ENCODE data around the gene PLCH2.

Gene PLCH2

GRCh38 chr1:2494323-2494693 is 18.2 kb downstream of the PLCH2 start:
- Histone ChIP-seq H3K27ac (ENCODE audit: low read depth, low read length, poor library complexity, severe bottlenecking) (no peak overlapping the region), H4K20me1 (ENCODE audit: insufficient read depth, low read length) (no peaks in the 10 kb centered on the region), H3K9me2 (ENCODE audit: low read depth, low read length) (no peaks in the 10 kb centered on the region), H3K79me2 (ENCODE audit: insufficient read depth, low read length) (no peaks in the 10 kb centered on the region), H3K27me3 (ENCODE audit: insufficient read depth, low read length) (peaks cover 15% of the 10 kb centered on the region; the same call in 1 of the 2 replicates), H3K9me3 (ENCODE audit: low read length) (no peaks in the 10 kb centered on the region), H3K36me3 (ENCODE audit: insufficient read depth, low read length) (no peaks in the 10 kb centered on the region), H2AFZ (ENCODE audit: low read length) (no peak overlapping the region), H3K4me3 (ENCODE audit: low read depth, low read length, poor library complexity, severe bottlenecking) (no peak overlapping the region), H3K4me2 (ENCODE audit: low read length) (no peak overlapping the region), H3K9ac (ENCODE audit: low read length) (no peak overlapping the region), H3K4me1 (ENCODE audit: insufficient read depth, low read length, severe bottlenecking) (peaks cover 9% of the 10 kb centered on the region), H3F3A (ENCODE audit: insufficient read depth, low read length) (no peaks in the 10 kb centered on the region)
- TF ChIP-seq CTCF (IDR thresholded peaks at IDR 0.05; ENCODE audit: low read length) (no peak), EZH2 (IDR thresholded peaks at IDR 0.05; ENCODE audit: borderline replicate concordance, low read length) (no peak)

DNA sequence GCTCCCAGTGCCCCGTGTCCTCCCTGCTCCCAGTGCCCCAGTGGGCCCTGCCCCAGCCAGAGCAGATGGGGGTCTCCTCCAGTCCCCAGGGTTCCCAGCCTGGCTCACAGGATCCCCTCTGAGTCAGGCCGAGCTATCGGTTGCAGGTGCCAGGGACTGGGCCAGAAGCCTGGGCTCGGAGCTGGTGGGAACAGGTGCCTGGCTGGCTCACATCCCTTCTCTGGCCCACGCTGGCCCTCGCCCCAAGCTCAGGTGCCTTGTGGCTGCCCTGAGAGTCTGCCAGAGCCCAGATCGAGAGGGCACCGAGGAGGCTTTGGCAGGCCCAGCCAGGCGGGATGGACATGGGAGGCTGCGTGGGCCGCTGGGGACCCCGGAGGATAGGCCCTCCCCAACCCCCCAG is 18.9 kb downstream of the PLCH2 start:
- H4K20me1 ChIP-seq (ENCODE audit: insufficient read depth, low read length): no peaks in the 10 kb centered on the region
- no peak overlapping the region for H2AFZ ChIP-seq (ENCODE audit: low read length)
- H3K9me2 ChIP-seq (ENCODE audit: low read depth, low read length): no peaks in the 10 kb centered on the region
- TF ChIP-seq EZH2 (IDR thresholded peaks at IDR 0.05; ENCODE audit: borderline replicate concordance, low read length): no peak
- no peak for TF ChIP-seq CTCF (IDR thresholded peaks at IDR 0.05; ENCODE audit: low read length)
- H3F3A ChIP-seq (ENCODE audit: insufficient read depth, low read length): no peaks in the 10 kb centered on the region
- H3K4me1 ChIP-seq (ENCODE audit: insufficient read depth, low read length, severe bottlenecking): peaks cover 9% of the 10 kb centered on the region
- H3K9me3 ChIP-seq (ENCODE audit: low read length): no peaks in the 10 kb centered on the region
- H3K27ac ChIP-seq (ENCODE audit: low read depth, low read length, poor library complexity, severe bottlenecking): no peak overlapping the region
- no peaks in the 10 kb centered on the region for H3K36me3 ChIP-seq (ENCODE audit: insufficient read depth, low read length)
- H3K27me3 ChIP-seq (ENCODE audit: insufficient read depth, low read length): peaks cover 12% of the 10 kb centered on the region; the same call in 1 of the 2 replicates
- no peak overlapping the region for H3K4me2 ChIP-seq (ENCODE audit: low read length)
- H3K9ac ChIP-seq (ENCODE audit: low read length): no peak overlapping the region
- H3K79me2 ChIP-seq (ENCODE audit: insufficient read depth, low read length): no peaks in the 10 kb centered on the region
- no peak overlapping the region for H3K4me3 ChIP-seq (ENCODE audit: low read depth, low read length, poor library complexity, severe bottlenecking)

GRCh38 chr1:2495546-2495945 is 19.5 kb downstream of the PLCH2 start:
- TF ChIP-seq CTCF (IDR thresholded peaks at IDR 0.05; ENCODE audit: low read length) (no peak), EZH2 (IDR thresholded peaks at IDR 0.05; ENCODE audit: borderline replicate concordance, low read length) (no peak)
- Histone ChIP-seq H3K27ac (ENCODE audit: low read depth, low read length, poor library complexity, severe bottlenecking) (no peak overlapping the region), H3K4me1 (ENCODE audit: insufficient read depth, low read length, severe bottlenecking) (peaks cover 9% of the 10 kb centered on the region), H3K4me2 (ENCODE audit: low read length) (no peak overlapping the region), H3K9ac (ENCODE audit: low read length) (no peak overlapping the region), H3F3A (ENCODE audit: insufficient read depth, low read length) (no peaks in the 10 kb centered on the region), H3K79me2 (ENCODE audit: insufficient read depth, low read length) (no peaks in the 10 kb centered on the region), H3K4me3 (ENCODE audit: low read depth, low read length, poor library complexity, severe bottlenecking) (no peak overlapping the region), H3K9me2 (ENCODE audit: low read depth, low read length) (no peaks in the 10 kb centered on the region), H3K27me3 (ENCODE audit: insufficient read depth, low read length) (peaks cover 12% of the 10 kb centered on the region; the same call in 1 of the 2 replicates), H4K20me1 (ENCODE audit: insufficient read depth, low read length) (no peaks in the 10 kb centered on the region), H2AFZ (ENCODE audit: low read length) (no peak overlapping the region), H3K36me3 (ENCODE audit: insufficient read depth, low read length) (no peaks in the 10 kb centered on the region), H3K9me3 (ENCODE audit: low read length) (no peaks in the 10 kb centered on the region)
